MM.1S (cell line): ENCODE measurements around the gene MRPL20.

Experiments
- CTCF ChIP-seq: fragments of 300-600 bp; sonication (generic); IDR thresholded peaks from 2 replicates; pipeline ENCODE4 v1.5.1; 2016; ENCODE audit warnings: antibody characterized with exemption, low read length, mixed read lengths
- EZH2 ChIP-seq: fragments of 300-600 bp; sonication (generic); optimal IDR thresholded peaks from 2 replicates; pipeline ENCODE3; 2017; ENCODE audit warnings: low read depth, mild to moderate bottlenecking, antibody characterized with exemption, low read length, mixed read lengths

DNA sequence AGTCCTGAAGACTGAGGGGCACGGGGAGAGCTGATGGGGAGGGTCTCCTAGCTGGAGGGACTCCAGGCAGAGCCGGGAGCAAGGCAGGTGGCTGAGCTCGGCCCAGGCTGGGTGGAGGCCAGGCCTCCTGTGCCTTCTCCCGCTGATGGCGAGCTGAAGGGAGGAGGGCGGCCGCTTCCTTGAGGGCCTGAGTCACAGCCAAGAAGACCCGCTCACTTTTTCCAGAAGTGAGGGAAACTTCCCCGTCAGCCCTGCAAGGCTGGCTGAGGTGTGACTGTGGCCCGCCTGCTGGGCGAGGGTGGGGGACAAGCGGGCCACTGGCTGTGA lies 26.7 kb upstream of the MRPL20 start:
- TF ChIP-seq CTCF (no peak), EZH2 (no peak)
